HL-60/S4 treated with phorbol 12-myristate 13-acetate at 8.2 ng/mL for 4 days and 3 days (cell line): Measurements from ENCODE around the gene PGBD4.

Source experiments
- in situ Hi-C: fragments of 300-500 bp; cut with MboI; formaldehyde crosslinking; loops from 2 replicates; pipeline ENCODE4 v1.15.0; 2022; ENCODE audit warnings: low sequenced_read_pairs

PGBD4 gene

DNA sequence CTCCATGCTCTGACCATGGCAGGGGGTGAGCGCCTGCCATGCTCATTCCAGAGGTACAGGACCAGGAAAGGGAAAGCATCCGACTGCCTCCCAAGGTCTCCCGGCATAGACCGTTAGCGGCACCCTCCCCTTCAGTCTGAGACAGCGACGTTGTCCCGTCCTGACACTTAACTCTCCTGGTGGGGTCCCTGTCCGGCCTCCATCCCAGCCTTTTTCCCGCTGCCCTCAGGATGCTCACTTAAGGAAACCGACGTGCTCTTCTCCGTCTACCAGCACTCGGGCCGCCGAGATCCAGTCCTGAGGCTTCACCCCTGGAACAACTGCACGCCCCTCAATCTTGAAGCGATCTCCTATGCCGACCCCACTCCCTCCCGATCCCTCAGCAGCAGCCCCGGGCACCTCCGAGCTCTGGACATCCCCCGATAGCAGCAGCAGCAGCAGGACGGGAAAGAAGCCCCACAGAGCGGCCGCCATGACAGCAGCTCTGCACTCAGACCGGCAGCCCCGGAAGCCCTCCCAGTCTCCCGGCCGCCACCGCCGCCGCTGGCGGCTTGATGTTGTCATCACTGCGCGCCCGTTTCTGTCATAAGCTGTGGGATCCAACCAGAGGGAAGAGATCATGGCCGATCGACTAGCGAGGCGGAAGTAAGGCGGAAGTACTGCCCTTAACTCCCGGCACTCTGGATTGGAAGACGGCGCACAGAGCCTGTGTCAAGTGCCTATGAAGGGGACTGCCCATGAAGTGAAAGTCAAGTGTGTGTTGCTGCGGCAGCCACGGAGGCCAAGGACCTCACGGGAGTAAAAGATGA, at the start of gene PGBD4, which contains the start of gene EMC7:
Gene PGBD4, plus strand, starts transcription at position 718 of the 809 bp plus-strand sequence. CDS start 449 bp downstream, outside the sequence.
Gene EMC7, minus strand, starts transcription at position 497 of the 809 bp plus-strand sequence. Its CDS starts 23 bp downstream, at position 474.
- in situ Hi-C loops: loop anchor here (10.0 kb wide), 1 partner anchor 123 kb away; the partner anchor contains the start of gene EMC4

DNA sequence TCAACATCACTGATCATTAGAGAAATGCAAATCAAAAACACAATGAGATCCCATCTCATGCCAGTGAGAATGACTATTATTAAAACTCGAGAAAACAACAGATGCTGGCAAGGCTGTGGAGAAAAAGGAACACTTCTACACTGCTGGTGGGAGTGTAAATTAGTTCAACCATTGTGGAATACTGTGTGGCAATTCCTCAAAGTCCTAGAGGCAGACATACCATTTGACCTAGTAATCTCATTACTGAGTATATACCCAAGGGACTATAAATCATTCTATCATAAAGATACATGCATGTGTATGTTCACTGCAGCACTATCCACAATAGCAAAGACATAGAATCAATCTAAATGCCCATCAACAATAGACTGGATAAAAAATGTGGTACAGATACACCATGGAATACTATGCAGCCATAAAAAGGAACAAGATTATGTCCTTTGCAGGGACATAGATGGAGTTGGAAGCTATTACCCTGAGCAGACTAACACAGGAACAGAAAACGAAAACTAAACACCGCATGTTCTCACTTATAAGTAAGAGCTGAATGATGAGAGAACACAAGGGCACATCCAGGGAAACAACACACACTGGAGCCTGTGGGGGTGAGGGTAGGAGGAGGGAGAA, 47.7 kb upstream of the PGBD4 start:
- in situ Hi-C loops: no loop called here

DNA sequence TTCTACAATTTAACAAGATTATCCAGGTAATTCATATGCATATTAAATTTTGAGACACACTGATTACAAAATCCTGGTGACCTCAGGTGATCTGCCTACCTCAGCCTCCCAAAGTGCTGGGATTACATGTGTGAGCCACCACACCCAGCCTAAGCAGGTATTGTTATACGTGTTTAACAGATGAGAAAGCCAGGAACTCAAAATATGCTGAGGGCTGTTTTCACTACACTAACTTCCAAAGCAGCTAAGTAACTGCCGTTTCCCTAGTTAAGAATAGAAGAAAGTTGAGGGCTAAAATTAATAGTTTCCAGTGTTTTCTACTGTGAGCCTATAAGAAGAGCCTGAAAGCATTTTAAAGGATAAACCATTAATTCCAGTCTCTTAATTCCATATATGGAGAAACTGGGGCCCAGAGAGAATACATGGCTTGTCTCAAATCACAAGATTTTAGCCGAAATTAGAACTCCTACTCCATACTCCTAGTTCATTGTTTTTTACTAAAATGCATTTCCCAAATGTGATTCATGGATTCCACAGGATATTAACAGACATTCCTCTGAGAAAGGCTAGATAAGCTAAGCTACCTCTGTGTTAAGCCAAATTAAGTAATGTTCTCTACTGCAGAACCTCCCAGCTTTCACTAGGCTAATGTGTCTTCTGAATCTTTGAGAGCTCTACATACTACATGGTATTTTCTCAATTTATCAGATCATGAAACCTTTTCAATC, 45.9 kb upstream of the PGBD4 start:
- in situ Hi-C loops: no loop called here

DNA sequence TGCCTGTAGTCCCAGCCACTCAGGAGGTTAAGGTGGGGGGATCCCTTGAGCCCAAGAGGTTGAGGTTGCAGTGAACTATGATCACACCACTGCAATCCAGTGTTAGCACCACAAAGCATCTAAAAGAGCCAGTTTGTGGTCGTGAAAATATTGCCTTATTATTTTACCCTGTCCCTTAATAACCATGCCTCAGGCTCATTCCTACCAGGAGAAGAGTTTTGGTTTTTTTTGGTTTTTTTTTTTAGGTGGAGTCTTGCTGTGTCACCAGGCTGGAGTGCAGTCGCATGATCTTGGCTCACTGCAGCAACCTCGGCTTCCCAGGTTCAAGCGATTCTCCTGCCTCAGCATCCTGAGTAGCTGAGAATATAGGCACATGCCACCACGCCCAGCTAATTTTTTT, 45.0 kb upstream of the PGBD4 start:
- in situ Hi-C loops: no loop called here

DNA sequence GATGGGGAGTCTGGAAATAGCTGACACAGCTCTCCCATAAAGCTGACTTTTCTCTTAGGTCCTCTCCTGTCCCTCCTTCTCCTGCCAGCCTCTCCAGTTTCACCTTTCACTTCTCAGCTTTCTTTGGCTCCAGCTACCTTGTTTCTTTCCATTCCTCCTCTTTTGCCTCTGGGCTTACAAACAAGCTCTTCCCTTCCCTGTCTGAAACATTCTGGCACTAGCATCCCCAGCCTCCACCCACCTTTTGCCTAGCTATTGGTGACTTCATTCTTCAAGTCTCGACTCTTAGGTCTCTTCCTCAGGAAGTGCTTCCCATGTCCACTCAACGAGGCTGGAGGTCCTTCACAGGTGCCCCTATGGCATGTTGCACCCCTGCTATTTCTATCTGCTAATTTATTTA, 42.4 kb upstream of the PGBD4 start:
- in situ Hi-C loops: no loop called here

DNA sequence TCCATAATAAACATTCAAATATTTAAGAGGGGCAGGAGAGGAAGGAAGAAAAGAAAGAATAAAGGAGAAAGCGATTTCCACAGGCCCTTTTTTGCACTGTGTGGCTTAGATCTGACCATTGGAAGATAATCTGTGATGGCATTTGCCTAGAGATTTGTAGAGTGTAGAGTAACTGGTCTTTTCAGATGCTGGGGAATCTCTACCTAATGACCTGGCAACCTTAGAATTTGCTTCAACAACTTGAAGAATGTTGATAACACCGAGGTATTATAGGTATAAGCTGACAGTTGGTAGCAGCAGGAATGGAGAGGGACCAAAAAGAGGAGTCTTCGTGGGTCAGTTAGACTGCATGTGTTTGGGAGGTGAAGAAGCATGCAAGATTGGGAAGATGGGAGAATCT, 41.9 kb upstream of the PGBD4 start:
- in situ Hi-C loops: no loop called here

DNA sequence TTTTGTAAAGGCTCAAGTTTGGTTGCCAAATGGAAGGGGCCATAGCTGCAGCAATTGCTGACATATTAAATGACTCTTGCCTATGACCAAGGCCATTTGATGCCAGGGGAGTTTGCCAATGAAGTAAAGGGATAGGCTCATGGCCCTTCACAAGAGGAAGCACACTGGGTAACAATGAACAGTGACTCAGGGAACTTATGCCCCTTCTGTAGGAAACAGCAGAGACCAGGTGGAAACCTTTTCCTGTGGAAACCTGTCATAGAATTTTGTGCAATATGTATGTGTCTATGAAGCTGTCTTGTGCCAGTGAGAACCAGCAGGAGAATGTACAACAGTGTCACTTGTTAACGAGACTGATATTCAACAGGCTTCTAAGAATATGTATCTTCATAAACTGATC, 37.4 kb upstream of the PGBD4 start:
- in situ Hi-C loops: no loop called here

DNA sequence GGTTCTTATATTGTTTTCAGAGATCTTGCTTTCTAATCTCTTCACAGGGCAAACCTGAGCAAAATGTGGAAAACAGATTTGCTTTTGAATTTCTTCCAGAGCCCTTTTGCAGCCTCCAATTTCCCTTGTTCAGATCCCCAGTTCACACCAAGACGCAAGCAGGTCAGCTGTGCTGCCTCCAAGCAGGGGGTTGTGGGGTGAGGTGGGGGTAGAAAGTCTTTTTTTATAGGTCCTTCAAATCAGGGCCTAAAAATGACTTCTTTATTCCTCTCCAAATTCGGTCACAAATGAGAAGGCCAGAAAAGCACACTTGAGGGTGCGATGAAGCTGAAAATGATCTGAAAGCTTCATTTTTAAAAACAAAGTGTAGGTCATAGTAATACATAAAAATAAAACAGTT, 36.6 kb upstream of the PGBD4 start:
- in situ Hi-C loops: no loop called here

DNA sequence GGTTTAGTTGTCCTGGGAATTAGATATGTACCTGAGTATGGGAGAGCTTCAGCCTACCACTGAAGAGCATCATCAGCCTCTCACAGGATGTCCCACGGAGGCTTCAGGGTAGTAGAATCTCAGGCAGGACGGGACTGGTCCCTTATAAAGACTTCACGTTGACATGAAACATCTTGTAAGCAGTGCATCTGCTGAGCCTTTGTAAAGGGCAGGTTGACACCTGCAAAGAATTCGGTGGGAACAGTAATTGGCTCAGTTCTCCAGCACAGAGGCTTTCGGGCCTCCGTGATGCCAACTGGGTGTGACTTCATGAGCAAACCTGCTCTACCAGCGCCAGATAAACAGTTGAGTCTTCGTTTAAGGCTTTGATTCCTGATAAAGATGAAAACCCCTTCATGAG, 35.9 kb upstream of the PGBD4 start:
- in situ Hi-C loops: no loop called here

DNA sequence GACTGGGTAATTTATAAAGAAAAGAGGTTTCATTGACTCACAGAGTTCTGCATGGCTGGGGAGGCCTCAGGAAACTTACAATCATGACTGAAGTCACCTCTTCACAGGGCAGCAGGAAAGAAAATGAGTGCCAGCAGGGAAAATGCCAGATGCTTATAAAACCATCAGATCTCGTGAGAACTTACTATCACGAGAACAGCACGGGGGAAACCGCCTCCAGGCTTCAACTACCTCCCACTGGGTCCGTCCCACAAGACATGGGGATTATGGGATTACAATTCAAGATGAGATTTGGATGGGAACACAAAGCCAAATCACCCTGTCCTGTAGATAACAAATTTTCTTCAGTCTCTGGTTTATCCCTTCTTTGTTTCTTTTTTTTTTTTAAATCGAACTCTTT, 31.9 kb upstream of the PGBD4 start:
- in situ Hi-C loops: no loop called here

DNA sequence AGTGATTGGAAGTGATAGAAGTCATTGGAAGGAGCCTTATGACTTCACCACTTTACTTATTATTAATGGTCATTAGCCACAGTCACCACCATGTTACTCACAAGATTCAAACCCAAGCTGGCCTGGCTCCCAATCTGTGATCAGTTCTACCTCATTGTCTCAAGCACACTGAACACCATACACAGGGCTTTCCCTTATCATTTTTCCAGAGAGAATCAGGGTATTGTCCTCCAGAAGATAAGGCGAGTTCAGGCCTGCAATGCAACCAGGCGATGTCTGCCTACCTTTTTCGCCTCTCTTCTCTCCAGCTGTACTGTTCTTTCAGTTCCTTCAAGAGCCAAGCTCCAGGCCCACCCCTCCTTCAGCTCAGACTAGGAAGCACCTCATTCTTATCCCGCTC, 25.1 kb upstream of the PGBD4 start:
- in situ Hi-C loops: no loop called here

DNA sequence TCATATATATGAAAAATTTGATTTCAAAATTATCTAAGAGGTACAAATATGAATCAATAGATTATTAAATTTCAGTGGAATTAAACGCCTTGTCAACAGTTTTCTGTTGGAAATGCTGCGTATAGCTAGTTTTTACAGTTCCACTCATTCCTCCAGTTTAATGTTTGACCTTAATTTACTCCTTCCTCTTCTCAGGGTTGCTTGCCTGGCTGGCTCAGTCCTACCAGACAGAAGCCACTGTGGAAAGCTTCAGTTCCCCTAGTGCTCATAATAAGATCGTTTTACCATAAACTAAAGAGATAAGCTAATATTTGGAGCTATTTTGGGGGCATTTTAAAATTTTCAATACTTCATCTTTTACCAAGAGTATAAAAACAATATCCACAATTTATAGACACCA, 23.0 kb upstream of the PGBD4 start:
- in situ Hi-C loops: no loop called here

DNA sequence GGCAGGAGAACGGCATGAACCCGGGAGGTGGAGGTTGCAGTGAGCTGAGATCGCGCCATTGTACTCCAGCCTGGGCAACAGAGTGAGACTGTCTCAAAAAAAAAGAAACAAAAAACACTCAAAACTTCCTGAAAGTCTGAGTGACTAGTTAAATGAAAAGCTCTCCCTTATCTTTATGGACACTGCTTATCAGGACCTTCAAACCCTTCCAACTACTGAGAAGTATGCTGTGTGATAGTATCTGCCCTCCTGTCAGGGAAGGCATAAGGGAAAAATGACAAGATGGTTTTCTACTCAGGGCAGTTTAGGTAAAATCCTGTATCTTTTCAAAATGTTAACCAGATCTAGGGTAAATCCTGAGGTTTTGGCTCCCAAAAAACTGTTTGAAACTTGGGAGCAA, 22.0 kb upstream of the PGBD4 start:
- in situ Hi-C loops: no loop called here

DNA sequence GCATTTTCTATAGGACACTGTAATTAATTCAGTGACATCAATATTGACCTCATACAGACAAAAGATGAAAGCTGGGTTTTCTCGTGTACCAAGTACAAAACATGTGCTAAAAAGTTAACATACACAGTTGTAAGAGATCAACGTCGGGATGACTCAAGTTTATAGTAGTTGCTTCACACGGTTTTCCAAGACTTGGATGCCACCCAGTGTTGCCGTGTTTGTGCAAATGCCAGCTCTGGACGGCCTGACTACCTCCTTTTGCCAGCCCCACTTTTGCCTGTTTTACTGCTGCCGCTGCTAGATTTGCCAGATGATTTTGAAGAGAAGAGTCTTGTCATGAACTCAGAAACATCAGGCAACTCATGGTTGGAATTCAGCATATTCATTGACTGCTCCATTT, 17.8 kb upstream of the PGBD4 start:
- in situ Hi-C loops: no loop called here

DNA sequence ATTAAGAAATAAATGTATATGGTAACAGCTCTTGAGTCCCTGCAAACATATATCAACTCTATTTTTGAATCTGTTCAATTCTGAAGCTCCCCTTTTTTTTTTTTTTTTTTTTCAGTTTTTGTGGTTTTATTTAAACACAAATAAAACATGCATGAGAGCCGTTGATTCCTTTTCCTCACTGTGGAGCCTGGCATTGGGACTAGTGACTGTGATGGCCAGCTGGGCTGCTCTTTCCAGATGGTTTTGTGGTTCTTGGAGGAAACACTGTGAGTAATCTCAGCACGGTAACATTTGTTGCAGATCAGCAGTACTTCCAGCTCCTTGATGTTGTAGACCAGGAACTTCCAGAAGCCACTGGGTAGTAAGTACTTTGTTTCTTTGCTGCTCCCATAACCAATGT, 16.1 kb upstream of the PGBD4 start:
- in situ Hi-C loops: no loop called here

DNA sequence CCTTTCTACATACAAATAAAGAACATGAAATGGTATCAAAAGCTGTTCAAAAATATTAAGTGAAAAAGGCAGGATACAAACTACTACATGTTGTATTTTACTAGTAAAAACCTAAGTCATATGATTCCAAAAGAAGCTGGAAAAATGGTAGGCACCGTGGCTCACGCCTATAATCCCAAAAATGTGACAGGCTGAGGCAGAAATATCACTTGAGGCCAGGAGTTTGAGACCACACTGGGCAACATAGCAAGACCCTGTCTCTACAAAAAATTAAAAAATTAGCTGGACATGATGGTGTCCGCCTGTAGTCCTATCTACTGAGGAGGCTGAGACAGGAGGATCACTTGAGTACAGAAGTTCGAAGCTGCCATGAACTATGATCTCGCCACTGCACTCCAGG, 2.0 kb upstream of the PGBD4 start:
- in situ Hi-C loops: loop anchor here (10.0 kb wide), 1 partner anchor 125 kb away; the partner anchor contains the start of gene EMC4

DNA sequence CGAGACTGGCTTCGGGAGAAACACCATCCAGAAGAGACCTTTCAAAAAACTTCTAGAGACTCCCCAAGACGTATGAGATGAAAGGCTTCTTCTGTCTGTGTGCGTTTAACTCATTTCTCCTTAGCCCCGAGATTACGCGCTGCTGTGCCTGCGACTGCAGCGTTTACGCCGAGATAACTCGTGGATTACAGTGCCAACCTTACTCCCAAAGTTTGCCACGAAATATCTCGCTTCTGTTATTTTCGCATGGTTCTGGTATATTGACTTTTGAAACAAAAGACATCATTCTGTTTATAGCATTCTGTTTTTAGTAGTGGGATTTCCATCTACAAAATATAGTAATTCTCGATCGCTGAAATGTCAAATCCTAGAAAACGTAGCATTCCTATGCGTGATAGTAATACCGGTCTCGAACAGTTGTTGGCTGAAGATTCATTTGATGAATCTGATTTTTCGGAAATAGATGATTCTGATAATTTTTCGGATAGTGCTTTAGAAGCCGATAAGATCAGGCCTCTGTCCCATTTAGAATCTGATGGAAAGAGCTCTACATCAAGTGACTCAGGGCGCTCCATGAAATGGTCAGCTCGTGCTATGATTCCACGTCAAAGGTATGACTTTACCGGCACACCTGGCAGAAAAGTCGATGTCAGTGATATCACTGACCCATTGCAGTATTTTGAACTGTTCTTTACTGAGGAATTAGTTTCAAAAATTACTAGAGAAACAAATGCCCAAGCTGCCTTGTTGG, 467 bp downstream of the PGBD4 start:
- in situ Hi-C loops: loop anchor here (10.0 kb wide), 1 partner anchor 122 kb away; the partner anchor contains the start of gene EMC4

DNA sequence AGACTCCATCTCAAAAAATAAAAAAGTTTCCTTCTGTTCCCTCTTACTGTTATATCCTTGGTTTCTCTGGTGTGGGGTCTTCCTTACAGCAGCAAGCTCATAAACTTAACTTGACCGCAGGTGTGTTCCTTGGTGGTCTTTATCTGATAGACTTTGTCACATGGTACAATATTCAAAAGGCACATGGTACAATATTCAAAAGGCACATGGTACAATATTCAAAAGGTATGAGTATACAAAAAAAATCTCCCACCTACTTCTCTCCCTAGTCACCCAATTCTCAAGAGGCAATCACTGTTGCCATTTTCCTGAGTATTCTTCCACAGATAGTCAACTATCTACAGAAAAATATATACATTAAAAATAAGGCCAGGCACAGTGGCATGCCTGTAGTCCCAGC, 4.5 kb downstream of the PGBD4 start:
- in situ Hi-C loops: loop anchor here (10.0 kb wide), 1 partner anchor 118 kb away; the partner anchor contains the start of gene EMC4

DNA sequence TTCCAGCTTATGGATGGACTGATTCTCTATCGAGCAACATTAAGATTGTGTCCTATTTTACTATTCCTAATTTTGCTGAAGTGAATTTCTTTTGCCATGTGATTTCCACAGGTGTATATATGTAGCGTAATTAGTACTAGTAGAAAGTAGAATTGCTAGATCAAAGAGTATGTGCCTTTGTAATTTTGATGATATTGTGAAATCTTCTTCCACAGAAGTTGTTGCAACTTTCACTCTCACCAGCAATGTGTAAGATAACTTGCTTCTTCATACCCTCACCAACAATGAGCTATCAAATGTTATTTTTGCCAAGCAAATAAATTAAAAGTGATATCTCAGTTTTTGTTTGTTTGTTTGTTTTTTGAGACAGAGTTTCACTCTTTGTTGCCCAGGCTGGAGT, 5.4 kb downstream of the PGBD4 start:
- in situ Hi-C loops: loop anchor here (10.0 kb wide), 1 partner anchor 117 kb away; the partner anchor contains the start of gene EMC4

DNA sequence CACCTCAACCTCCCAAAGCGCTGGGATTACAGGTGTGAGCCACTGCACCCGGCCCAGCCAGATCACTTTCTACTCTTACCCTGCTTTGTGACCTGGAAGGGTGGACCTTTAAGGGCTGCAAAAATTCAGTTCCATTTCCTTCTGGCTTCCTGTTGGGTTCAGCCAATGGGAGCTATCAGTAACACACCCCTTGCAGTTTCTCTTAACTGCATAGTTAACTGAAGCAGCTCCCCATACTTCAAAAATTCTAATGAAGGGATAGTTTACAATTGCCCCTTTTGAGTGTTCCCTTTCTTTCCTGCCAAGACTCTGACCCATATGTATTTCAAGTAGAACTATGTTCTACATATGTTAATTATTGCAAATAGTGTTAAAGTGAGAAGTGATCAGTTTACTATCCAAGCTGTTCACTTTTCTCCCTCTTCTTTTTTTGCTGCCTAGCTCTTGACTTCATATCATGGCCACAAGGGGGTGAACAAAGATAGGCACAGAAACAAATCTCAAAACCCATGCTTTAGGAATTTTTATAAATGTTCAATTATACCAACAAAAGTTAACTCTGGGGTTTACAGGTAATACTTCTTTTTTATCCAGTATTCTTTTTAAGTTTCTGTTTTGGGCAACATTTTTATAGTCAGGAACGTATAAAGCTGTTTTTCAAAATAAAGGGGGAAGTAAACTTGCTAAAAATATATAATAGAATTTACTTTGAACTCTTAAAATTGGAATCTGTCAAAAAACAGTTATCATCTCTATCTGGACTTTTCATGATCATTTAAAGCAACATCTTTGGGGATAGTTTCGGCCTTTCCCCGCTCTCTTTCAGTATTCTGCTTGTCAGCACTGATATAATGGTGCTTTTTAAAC, 8.1 kb downstream of the PGBD4 start:
- in situ Hi-C loops: loop anchor here (10.0 kb wide), 1 partner anchor 115 kb away; the partner anchor contains the start of gene EMC4
